ENCODE measurements around the gene RBAK.

The RBAK gene

DNA sequence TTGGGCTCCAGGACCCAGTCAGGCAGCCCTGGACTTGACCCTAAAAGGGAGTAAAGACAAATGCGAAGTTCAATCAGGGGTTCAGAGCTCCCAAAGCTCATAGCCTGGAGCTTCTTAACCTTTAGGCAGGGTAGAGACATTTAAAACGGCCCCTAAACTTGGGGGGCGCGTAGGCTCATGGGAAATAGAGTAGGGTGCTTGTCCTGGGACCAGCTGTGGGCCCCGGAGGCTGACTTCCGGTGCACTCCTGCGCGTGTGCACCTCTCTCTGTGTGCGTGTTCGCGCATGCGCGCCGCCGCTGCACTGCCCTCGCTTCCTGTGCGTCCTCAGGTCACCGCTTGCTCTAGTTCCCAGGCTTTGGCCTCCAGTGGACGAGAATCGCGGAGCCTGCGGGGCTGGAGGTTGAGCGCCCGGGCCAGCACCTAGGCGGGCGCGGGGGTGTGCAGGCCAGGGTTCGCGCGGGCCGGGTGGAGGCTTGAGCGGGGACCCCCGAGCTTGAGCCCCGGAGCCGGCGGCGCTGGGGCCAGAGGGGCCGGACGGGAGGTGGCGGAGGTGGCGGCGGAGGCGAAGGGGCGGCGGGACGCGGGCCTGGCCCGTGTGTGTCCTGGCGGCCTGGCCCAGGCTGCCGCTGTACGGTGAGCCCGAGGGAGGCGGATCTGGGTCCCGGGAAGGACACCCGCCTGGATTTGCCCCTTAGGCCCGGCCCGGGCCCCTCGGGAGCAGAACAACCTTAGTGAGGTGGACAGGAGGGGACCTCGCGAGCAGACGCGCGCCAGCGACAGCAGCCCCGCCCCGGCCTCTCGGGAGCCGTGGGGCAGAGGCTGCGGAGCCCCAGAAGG lies at the start of gene RBAK:
Gene RBAK (plus strand): TSS at position 303 of the 839 bp plus-strand sequence. CDS start 2,217 bp downstream, outside the sequence.
- peak; percentile 95 for DNase-seq (ENCODE audit: extremely low spot score)
- POLR2A ChIA-PET, result no interaction called here
- TF ChIP-seq, protein P1, sequence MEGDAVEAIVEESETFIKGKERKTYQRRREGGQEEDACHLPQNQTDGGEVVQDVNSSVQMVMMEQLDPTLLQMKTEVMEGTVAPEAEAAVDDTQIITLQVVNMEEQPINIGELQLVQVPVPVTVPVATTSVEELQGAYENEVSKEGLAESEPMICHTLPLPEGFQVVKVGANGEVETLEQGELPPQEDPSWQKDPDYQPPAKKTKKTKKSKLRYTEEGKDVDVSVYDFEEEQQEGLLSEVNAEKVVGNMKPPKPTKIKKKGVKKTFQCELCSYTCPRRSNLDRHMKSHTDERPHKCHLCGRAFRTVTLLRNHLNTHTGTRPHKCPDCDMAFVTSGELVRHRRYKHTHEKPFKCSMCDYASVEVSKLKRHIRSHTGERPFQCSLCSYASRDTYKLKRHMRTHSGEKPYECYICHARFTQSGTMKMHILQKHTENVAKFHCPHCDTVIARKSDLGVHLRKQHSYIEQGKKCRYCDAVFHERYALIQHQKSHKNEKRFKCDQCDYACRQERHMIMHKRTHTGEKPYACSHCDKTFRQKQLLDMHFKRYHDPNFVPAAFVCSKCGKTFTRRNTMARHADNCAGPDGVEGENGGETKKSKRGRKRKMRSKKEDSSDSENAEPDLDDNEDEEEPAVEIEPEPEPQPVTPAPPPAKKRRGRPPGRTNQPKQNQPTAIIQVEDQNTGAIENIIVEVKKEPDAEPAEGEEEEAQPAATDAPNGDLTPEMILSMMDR (IDR thresholded peaks at IDR 0.05; ENCODE audit: control extremely low read depth, extremely low read depth, low read depth, missing control alignments), result no peak
- CTCF ChIA-PET, result interaction anchor here (1.0 to 2.0 kb wide), 5 partner anchors 39 to 248 kb away, joined by 3 to 6 read pairs (median 3); no protein-coding TSS in a partner anchor

DNA sequence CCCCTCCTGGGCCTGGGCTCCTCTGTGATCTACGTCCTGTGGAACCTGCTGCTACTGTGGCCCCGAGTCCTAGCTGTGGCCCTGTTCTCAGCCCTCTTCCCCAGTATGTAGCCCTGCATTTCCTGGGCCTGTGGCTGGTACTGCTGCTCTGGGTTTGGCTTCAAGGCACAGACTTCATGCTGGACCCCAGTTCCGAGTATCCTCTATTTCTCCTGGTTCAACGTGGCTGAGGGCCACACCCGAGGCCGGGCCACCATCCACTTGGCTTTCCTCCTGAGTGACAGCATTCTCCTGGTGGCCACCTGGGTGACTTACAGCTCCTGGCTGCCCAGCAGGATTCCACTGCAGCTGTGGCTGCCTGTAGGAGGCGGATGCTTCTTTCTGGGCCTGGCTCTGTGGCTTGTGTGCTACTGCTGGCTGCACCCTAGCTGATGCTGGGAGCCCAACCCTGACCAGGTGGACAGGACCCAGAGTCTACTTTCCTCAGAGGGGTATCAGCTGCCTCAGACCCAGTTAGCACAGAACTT lies 48.9 kb upstream of the RBAK start:
- ChIA-PET CTCF (interaction anchor here (0.9 to 3.7 kb wide), 3 partner anchors 9 to 49 kb away, joined by 3 to 15 read pairs (median 3); partner anchors contain the start of gene RBAK), POLR2A (no interaction called here)
- no peak for DNase-seq (ENCODE audit: extremely low spot score)
- TF ChIP-seq, protein P1 (IDR thresholded peaks at IDR 0.05; ENCODE audit: control extremely low read depth, extremely low read depth, low read depth, missing control alignments), result no peak

DNA sequence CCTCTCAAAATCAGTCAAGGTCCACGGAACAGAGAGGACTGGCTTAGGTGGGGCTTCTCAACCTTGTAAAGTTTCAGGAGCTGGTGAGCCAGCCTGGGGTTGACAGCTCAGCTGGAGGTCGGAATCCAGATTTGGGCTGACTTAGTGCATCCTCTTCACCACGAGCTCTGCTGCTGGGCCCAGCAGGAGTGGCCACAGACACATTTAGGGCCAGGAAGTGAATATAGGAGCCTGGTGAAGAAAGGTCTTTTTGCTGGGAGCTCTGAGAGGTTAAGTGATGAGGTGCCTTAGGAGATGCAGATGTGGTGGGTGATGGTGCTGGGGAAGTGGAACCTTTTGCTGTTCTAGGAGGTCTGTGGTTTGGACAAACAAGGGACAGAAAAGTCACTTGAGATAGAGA lies 47.4 kb upstream of the RBAK start:
- ChIA-PET POLR2A (no interaction called here), CTCF (interaction anchor here (0.9 to 2.0 kb wide), 2 partner anchors 22 to 24 kb away, joined by 3 to 8 read pairs; no protein-coding TSS in a partner anchor)
- DNase-seq (ENCODE audit: extremely low spot score), result no peak
- TF ChIP-seq, protein P1 (IDR thresholded peaks at IDR 0.05; ENCODE audit: control extremely low read depth, extremely low read depth, low read depth, missing control alignments), result no peak

DNA sequence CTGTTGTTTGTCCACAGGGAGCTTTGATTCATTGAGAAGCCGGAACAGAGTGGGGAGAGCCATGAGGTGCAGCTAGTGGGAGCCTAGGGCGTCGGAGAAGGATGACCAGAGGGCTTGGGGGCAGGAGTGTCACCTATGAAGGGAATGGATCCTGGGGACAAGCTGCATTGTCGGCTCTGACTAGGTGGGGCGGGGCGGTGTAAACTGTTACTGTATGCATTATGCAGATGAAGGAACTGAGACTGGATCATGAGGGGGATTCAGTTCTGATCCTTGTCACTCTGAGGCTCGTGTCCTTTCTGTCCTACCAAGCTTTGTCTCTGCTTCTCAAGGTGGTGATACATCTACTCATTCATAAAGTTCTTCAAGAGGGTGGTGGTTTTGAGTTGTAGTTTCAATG lies 46.8 kb upstream of the RBAK start:
- CTCF ChIA-PET, result interaction anchor here (2.0 kb wide), 1 partner anchor 25 kb away, joined by 8 read pairs; no protein-coding TSS in a partner anchor
- no peak for DNase-seq (ENCODE audit: extremely low spot score)
- TF ChIP-seq, protein P1 (IDR thresholded peaks at IDR 0.05; ENCODE audit: control extremely low read depth, extremely low read depth, low read depth, missing control alignments), result no peak
- POLR2A ChIA-PET, result no interaction called here

DNA sequence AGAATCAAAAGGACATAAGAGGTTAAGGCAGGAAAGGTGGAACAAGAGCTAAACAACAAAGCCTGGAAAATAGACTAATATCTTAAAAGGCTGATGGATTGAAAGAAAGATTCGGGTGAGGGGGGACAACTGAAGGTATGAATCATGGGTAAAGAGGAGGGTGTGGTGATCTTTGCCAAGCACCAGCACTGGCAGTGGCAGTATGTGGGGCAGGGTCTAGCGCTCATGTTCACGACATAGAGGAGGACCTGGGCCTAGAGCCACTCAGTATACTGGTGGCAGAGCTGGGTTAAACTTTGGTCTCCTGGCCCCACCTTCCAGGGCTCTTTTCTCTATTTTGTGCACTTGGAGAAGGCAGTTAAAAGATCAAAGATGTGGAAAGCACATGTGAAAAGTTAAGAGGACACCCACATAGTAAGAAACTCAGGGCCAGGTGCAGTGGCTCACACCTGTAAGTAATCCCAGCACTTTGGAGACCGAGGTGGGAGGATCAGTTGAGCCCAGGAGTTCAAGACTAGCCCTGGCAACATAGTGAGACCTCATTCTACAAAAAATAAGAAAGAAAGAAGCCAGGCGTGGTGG lies 46.2 kb upstream of the RBAK start:
- no peak for DNase-seq (ENCODE audit: extremely low spot score)
- TF ChIP-seq, protein P1 (IDR thresholded peaks at IDR 0.05; ENCODE audit: control extremely low read depth, extremely low read depth, low read depth, missing control alignments), result no peak
- ChIA-PET POLR2A (no interaction called here), CTCF (interaction anchor here (2.0 kb wide), 1 partner anchor 25 kb away, joined by 8 read pairs; no protein-coding TSS in a partner anchor)

DNA sequence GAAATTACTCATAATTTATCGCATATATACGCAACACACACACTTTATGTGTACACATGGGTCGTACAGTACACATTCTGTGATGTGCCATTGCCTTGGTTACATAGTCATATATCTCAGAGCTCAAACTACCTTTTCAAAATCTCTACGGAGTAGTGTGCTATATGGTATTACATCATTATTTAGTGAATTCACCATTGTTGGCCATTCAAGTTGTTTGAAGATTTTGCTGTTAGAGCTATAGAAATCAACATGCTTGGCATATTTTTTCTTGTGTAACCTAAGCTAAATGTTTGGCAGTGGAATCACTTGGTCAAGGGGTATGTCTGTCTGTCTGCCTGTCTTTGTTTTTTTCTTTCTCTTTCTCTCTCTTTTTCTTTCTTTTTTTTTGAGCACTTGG lies 44.7 kb upstream of the RBAK start:
- TF ChIP-seq, protein P1 (IDR thresholded peaks at IDR 0.05; ENCODE audit: control extremely low read depth, extremely low read depth, low read depth, missing control alignments), result no peak
- DNase-seq (ENCODE audit: extremely low spot score), result no peak
- ChIA-PET CTCF (interaction anchor here (1.7 kb wide), 1 partner anchor 27 kb away, joined by 6 read pairs; no protein-coding TSS in a partner anchor), POLR2A (no interaction called here)
